OCI-LY1 (cell line): ENCODE measurements around the gene ARMH3.

Experiments used
- EZH2 ChIP-seq: fragments of 200-600 bp; sonication (generic), shearing (Covaris generic); IDR thresholded peaks from 2 replicates; pipeline ENCODE4 v1.8.0; 2017; ENCODE audit warnings: borderline replicate concordance, mixed run types, mild to moderate bottlenecking, antibody characterized with exemption, low read length, moderate library complexity, mixed read lengths
- TF ChIP-seq, protein P1 (sequence below): fragments of 200-600 bp; sonication (generic), shearing (Covaris generic); IDR thresholded peaks from 2 replicates; pipeline ENCODE4 v1.5.1; 2017; ENCODE audit warnings: mild to moderate bottlenecking, antibody characterized with exemption, low read length, moderate library complexity, mixed read lengths

DNA sequence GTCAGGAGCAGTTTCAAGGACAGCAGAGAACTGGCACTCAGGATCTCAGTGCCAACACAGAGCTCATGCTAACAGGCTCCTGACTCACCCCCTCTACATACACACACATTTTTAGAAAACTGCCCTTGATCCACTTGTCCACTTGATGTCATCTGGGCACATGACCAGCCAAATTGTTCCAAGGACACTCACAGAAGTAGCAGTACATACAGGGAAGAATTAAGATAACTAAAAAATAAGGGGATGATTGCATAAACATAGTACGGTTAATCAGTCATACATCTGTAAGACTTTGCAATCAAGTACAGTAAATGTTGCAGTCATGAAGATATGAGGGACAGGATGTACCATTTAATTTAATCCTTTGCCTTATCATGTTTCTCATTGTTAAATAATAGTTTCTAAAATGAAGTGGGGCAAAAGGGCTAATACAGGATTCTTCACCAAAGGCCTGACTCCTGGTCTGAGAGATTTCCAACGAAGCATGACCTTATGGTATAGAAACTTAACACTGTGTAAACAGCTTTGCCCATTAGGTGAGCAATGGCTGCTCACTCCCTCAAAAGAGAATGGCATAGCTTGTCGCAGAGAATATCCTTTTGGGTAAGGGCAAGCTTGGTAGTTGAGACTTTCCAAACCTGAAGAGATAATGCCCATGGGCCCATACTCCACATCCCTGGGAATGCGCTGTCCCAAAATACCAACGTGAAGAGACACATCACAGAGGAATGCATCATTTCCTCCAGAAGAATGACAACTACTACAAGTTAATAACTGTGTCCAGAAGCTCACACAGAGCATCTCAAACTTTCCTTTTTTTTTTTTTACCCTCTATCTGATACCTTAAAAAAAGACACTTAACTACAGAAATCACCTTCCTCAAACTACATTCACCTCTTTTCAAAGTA, 94.1 kb downstream of the ARMH3 start:
- TF ChIP-seq, protein P1, sequence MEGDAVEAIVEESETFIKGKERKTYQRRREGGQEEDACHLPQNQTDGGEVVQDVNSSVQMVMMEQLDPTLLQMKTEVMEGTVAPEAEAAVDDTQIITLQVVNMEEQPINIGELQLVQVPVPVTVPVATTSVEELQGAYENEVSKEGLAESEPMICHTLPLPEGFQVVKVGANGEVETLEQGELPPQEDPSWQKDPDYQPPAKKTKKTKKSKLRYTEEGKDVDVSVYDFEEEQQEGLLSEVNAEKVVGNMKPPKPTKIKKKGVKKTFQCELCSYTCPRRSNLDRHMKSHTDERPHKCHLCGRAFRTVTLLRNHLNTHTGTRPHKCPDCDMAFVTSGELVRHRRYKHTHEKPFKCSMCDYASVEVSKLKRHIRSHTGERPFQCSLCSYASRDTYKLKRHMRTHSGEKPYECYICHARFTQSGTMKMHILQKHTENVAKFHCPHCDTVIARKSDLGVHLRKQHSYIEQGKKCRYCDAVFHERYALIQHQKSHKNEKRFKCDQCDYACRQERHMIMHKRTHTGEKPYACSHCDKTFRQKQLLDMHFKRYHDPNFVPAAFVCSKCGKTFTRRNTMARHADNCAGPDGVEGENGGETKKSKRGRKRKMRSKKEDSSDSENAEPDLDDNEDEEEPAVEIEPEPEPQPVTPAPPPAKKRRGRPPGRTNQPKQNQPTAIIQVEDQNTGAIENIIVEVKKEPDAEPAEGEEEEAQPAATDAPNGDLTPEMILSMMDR: no peak
- TF ChIP-seq EZH2: no peak
